Retina (tissue), 1 donor: ENCODE data around the gene MSANTD2.

ENCODE experiments used
- DNase-seq: peaks from one replicate; pipeline ENCODE4 v3.0.0-alpha.2; 2016

The MSANTD2 gene

DNA sequence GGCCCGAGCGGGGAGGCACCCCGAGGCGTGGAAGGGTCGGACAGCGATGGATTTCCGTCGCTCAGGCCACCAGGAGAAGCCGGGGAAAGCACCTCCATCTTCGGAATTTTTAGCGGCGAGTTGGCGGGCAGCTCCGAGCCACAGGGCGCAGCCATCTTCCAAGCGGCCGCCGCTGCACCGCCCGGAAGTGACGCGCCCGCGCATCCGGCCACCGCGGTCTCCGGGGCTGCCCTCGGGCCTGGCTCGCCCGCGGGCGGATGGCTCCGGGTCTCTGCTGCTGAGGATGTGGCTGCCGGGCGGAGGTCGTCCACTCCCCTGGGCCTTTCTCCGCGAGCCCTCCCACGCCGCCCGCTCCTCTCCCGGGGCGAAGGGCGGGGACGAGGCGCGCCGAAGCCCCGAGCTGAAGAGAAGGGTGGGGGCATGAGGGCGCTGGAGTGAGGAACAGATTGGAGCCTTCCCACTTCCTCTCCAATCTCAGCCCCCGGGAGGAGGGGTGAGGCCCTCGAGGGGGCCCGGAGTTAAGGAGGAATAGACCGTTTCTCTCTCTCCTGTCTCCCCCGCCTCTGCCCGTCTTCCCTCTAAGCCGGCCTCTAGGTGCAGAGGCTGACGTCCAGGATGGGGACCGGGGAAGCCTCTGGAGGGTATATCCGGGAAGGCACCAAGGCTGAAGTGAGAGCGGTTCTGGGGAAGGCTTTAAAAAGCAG lies at the start of gene MSANTD2:
Gene MSANTD2 (minus strand): TSS at position 181 of the 704 bp plus-strand sequence. CDS start 26 bp downstream, at position 155.
- peak; percentile 97 for DNase-seq

DNA sequence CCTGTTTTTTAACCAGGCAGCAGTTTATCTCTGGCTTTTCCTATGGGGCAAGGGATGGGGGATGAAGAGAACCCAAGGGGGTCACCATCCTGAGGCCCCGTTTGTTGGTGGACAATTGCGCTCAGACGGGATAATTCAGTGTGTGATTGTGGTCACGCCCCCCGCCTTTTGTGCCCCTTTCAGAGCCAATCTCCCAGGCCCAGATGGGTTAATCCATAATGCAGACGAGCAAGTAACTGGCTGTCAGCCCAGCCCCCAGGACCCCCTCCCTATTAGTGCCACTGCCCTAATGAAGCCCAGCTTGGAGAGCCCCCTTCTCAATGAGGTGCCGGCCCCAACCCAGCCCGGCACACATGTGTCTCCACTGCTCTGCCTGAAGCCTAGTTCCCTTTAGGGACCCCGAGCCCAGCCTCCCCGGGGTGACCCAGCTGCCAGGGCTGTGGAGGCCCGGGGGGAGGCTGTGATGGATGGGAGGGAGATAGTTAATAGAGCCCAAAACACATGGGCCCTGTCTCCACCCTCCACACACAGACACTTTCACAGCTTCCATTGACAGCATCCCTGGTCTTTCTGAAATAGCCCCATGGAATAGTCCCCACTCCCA lies 46.0 kb upstream of the MSANTD2 start:
- DNase-seq = no peak

GRCh38 chr11:124844664-124845079 lies 44.5 kb upstream of the MSANTD2 start:
- no peak for DNase-seq

GRCh38 chr11:124843616-124843910 lies 43.4 kb upstream of the MSANTD2 start:
- no peak for DNase-seq

DNA sequence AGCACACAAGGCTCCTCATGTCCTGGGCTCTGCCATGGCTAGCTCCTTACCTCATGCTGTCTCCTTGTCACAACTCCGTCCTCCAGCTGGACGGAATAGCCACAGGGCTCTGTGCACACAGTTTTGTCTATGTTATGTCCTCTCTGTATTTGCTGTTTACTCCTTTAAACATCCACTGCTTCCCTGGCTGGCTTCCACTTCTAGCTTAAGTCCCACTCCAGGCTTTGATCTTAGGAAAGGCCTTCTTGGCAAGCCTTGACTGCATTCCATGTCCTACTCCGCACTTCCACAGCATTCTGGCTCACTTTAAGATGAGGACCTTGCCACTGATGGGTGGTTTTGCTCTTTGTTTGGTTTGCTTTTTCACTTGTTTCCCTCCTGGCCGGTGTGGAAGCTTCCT lies 42.1 kb upstream of the MSANTD2 start:
- DNase-seq = no peak

DNA sequence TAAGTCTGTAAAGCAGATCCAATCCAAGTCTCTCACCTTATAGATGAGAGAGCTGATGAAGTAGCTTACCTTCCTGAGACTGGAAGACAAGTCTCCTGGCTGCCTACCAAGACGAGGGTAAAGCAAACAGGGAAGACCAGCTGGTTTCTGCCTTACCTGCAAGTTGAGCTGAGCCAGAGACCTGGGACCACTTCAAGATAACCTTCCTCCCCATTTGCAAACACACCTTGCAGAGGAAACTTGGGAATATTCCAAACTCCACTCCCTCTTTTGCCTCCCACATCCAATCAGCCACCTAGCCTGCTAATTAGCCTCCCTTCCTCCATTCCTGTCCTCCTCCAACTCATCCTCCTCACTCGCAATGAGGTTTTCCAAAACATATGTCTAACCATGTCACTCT lies 41.6 kb upstream of the MSANTD2 start:
- DNase-seq = peak; percentile 36

GRCh38 chr11:124841201-124841600 lies 41.0 kb upstream of the MSANTD2 start:
- no peak for DNase-seq

DNA sequence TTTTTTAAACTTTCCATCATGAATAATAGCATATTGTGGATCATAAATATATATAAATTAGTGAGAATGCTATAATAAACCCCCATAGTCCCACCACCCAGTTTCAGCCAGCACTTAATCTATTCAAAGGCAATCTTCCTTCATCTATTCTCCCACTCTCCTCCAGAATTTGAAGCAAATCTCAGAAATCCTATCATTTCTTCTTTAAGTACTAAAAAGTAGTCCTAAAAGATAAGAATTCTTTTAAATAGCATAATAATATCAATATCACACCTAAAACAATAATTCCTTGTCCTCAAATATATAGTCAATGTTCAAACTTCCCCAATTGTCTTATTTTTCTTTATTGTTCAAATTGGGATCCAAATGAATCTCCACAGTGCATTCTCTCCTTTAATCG lies 40.5 kb upstream of the MSANTD2 start:
- DNase-seq = no peak

DNA sequence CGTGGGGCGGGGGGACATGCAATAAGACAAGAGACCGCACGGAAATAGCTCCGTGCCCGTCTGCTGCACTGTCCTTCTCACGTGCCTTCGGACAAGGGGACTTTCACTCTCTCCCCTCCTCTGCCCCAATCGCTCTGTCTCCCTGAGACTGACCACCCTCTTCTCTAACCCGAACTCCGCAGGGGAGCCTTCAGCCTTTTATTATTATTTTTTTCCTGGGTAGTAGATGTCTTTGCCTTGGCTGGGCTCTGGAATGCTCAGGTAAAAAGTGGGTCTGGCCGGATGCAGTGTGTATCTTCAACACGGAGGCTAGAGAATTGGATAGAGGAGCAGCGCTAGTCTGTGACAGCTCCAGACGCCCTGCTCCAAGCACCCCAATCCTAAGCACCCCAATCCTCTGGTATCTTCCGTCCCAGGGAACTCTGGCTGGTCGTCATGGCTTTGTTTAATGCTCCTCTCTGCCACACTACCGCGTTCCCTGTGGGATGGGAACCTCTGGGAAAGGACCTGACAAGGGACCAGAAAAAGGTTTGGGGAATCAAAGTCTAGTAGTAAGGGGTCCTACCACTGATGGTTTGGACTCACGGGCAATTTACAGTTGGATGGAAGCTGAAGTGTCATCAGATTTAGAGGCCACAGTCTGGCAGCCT lies 39.9 kb upstream of the MSANTD2 start:
- no peak for DNase-seq

- DNase-seq = peak; percentile 73
Observed at GRCh38 chr11:124839128-124839971, 39.1 kb upstream of the MSANTD2 start.

DNA sequence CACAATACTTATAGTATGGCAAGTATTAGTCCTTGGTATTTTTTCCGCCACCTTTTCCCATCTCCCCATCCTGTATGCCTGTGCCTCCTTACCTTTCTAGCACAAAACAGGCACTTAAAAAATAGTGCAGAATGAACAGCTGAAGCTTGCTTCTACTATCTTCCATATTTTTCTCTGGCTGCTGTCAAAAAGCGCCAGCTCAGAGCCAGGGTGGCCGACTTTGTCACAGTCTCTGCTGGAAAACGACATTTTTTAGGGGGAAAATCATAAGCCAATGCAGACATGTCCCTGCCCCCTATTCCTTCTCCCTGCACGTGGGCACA lies 38.6 kb upstream of the MSANTD2 start:
- peak; percentile 62 for DNase-seq

DNA sequence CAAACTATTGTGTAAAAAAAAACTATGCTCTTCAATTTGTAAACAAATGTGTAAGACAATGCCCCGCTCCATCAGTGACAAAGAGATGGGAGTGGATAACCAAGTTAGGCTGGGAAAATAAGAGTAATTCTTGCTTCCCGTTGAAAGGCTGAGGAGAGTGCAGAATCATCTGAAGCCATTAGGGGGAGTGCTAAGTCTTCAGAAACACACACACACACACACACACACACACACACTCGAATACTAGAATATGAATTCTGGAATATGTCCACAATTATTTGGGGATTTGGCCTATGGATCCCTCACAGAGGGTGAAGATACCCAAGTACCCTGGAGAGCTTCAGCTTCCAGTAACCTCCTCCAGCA lies 37.3 kb upstream of the MSANTD2 start:
- peak; percentile 76 for DNase-seq

DNA sequence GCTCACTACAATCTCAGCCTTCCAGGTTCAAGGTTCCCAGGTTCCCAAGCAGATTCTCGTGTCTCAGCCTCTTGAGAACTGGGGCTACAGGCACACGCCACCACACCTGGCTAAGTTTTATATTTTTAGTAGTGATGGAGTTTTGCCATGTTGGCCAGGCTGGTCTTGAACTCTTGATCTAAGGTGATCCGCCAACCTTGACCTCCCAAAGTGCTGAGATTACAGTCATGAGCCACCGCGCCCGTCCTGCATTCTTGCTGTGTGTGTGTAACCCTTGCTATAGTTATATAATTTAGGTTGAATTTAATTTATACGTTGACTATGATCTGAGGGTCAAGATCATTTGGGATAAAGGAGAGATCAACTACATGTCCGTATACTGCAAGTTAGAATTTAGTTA lies 35.7 kb upstream of the MSANTD2 start:
- DNase-seq = no peak

- DNase-seq = no peak
Observed at GRCh38 chr11:124834526-124835180, 34.4 kb upstream of the MSANTD2 start.

DNA sequence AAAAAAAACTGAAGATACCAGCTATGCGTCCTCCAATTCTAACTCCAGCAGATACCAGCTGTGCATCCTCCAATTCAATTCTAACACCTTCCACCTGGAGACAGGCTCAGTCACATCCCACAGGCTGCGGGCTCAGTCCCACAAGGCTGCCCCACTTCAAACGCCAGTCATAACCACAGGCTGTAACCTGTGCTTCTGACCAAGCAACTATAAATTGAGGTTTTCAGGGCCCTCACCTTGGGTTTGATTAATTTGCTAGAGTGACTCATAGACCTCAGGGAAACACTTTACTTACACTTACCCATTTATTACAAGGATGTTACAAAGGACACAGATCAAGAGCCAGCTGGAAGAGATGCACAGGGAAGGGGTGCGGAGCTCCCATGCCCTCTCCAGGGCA lies 32.4 kb upstream of the MSANTD2 start:
- DNase-seq = no peak

- DNase-seq = no peak
Observed at GRCh38 chr11:124831897-124832296, 31.7 kb upstream of the MSANTD2 start.

DNA sequence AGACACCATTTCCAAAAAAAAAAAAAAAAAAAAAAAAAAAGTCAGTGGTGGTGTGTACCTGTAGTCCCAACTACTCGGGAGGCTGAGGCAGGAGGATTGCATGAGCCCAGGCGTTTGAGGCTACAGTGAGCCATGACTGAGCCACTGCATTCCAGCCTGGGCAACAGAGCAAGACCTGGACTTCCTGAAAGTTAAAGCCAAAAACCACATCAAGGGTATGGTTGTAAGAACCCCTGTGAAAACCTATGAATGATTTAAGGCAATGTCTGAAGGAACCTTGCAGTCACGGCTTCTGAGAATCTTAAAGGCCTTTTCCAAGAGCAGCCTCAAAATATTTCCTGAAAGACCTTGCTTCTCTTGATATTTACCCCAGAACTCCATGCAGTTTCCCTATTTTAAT lies 30.5 kb upstream of the MSANTD2 start:
- DNase-seq = no peak

DNA sequence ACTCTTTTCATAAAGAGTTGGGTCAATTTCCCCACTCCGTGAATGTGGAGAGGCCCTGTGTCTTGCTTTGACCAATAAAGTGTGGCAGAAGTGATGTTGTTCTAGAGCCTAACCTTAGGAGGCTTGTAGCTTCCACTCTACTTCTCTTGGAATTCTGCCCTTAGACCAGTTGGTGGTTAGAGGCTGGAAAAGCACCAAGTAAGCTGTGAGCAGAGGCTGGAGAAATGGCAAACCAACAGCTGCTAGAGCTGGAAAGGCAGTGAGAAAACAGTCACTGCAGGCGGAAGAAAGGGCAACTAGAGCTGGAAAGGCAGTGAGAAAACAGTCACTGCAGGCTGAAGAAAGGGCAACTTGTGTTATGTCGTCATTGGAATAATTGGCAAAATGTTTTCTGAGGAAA lies 29.8 kb upstream of the MSANTD2 start:
- no peak for DNase-seq

- no peak for DNase-seq
Observed at GRCh38 chr11:124825876-124826275, 25.7 kb upstream of the MSANTD2 start.

DNA sequence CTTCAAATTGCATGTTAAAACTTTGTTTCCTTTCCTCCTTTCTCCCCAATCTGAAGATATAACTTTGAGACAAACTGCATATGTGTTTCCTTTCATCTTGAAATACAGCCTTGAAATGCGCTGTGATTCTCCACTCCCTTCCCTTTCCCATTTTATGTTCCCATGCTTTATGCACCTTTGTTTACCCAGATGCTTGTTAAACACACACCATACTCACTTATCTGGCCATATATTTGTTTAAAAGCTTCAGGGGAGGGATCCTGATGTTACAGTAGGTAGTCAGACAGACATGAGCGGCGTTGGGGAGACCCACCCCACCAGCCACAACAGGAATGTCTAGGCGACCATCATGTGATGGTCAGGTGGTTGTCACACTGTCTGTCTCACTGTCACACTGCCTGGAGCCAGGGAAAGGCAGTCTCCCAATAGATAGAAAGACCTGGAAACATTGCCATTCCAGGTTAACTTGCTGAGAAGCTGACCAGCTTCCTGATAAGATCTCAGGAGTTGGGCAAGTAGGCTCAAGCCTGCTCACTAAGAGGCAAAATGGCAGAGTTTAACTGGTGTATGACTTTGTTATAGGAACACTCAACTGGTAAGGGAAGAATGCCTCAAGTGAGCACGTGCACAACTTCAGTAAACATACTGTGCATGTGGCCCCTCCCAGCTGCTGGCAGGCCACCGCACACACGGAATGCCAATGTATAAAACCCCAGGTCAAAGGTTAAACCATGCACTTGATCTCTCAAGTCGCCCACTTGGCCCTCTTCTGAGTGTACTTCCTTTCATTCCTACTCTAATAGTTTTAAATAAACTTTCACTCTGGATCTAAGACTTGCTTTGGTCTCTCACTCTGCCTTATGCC lies 23.5 kb upstream of the MSANTD2 start:
- DNase-seq = no peak

- DNase-seq = no peak
Observed at GRCh38 chr11:124821995-124822730, 22.0 kb upstream of the MSANTD2 start.

DNA sequence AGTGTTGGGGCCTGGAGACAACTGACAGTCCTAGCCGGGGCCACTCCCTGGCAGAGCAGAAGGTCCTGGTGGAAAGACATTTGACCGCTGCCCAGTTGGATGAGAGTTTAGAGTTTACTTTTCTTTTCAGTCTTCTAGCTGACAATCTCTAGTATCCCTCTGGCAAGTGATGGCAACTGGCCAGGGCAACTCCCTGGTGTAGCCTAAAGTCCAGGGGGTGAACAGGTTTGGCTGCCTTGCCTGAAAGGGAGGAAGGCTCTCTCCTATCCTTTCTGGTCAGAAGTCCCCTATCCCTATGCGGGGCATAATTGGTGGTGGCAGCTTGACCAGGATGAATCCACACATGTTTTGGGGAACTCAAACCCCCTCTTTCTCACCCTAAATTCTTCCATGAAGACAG lies 16.8 kb upstream of the MSANTD2 start:
- no peak for DNase-seq
